Measurements from ENCODE around the gene MRGPRE.
"Not testable (repeated sequence)": the region's sequence is repeated elsewhere in the genome, so short reads cannot be mapped to it uniquely, and the experiment has no call there.

The MRGPRE gene, protein sequence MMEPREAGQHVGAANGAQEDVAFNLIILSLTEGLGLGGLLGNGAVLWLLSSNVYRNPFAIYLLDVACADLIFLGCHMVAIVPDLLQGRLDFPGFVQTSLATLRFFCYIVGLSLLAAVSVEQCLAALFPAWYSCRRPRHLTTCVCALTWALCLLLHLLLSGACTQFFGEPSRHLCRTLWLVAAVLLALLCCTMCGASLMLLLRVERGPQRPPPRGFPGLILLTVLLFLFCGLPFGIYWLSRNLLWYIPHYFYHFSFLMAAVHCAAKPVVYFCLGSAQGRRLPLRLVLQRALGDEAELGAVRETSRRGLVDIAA

DNA sequence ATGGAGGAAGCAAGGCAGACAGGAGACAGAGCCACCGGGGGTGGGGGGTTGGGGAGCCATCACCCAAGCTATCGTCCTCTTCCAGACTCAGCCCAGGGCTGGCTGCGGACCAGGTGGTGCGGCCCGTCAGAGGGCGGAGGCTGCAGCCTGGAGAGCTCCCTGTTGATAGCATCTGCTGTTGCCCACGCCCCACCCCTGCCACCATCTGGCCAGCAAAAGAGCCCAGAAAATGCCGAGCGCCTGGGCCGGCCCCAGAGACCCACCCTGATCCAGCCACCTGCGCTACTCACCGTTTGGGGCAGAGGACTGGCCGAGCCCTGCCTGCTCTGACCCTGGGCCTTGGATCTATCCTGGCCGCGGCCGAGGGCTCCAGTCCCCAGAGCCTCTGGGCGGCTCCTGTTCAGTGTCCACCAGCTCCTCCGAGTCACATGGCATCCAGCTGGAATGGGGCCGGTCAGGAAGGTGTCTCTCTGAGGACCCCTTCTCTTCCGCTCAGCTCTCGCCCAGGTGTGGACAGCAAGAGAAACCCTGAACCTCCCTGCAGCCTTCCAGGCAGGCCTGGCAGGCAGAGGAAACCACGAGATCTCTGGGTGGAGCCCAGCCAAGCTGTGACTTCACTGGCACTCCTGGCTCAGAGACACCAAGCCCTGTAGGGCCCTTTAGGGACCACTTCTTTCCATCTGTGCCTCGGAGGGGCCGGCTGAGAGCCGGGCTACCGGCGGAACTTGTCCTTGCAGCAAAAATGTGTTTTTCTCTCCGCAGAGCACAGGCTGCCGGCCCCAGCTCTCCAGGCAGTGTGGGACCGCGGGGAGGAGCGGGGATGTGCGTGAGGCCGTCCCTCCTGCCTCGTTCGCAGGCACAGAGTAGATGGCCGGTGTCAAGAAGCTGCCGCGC lies at the start of gene MRGPRE:
Gene MRGPRE, minus strand, starts transcription at position 567 of the 894 bp plus-strand sequence. CDS start 3,618 bp downstream, outside the sequence.
- no peak for DNase-seq

DNA sequence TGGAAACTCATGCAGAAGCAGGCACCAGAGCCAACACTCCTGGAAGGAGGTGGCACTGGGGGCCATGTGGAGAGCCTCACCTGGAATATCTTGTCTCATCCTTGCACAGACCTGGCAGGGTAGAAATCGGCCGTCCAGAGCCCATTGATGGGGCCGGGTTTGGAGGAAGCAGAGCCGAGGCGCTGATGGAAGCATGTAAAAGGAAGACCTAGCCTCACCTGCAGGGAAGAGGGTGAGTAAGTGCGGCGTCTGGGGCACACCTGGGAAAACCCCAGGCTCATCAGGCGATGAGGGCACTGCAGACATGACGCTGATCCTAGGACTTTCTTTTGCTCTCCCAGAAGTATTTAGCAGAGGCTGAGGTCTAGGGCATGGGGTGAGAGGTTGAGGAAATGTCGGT lies 48.9 kb upstream of the MRGPRE start:
- not testable (repeated sequence) for DNase-seq

DNA sequence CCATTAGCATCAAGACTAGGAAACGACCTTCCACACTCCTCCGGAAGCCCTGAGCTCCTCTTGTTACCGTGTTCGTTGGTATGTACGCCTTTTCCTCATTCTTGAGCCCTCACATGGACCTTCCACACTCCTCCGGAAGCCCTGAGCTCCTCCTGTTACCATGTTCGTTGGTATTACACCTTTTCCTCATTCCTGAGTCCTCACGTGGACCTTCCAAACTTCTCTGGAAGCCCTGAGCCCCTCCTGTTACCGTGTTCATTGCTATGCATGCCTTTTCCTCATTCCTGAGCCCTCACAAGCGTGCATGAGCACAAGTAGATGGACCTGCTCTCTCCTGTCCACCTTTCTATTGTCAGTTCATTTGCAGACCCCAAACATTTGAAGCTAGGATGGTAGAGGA lies 48.4 kb upstream of the MRGPRE start:
- DNase-seq, result not testable (repeated sequence)

DNA sequence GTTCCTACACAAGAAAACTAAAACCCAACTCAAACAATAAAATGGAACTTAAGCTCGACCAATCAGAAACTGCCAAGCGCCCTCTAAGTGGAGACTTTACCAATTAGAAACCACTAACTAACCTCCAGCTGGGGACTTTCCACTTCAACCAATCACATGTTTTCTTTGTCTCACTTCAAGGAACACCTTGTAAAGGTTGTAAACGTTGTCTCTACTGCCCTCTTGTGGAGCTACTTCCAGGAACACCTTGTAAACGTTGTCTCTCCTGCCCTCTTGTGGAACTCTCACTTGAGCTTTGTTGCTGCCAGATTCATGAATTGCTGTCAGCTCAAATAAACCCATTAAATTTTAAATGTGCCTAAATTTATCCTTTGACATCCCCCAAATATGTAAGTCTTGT lies 46.7 kb upstream of the MRGPRE start:
- DNase-seq, result not testable (repeated sequence)

DNA sequence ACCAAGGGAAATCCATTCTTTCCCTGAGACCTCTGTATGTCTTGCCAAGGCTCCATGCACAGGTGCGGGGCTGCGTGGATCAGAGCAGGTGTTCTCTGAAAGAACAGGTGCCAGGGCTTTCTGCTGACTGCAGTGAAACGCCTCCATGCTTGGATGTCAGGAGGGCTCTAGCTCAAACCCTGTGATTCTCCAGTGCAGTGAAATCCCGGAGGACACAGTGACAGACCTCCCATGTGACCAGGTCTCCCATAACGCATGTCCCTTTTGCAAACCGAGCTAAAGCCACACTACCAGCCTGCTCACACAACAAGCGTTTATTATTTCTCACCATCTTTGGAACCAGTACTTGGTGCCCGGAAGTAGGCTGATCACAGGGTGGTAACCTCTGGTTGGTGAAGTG lies 41.4 kb upstream of the MRGPRE start:
- not testable (repeated sequence) for DNase-seq

DNA sequence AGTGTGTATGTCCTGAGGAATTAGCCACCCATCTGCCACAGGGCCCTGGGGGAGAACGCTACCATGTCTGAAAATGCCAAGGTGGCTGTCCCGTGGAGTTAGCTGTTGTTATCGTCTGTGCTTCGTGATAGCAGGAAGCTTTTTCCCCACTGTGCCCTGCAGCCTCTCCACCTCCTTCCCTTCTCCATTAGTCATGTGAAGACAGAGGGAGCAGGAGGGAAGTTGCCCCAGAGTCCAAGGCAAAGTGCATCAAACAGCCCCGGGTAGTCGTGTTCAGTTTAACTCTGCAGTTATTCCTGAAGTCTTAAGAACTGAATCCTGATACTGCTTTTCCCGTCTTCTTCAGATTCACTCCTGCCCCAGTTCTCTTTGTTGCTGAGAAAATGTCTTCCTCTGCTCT lies 30.3 kb upstream of the MRGPRE start:
- DNase-seq, result not testable (repeated sequence)

DNA sequence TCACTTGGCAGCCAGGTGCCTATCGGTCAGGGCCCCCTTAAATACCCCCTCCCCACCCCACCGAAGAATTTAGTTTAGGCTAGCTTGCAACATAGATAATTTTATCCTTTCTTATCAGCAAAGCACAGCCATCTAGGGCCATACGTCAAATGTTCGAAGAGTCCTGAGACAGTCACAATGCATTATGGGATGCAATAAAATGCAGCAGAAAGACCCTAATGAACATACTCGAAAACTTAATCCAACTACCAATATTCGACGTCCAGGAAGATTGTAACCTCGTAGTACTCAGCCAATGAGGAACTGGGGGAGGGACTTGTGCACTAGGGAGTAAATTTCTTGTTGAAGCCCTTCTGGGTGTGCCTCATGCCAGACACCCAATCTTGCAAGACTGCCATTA lies 29.6 kb upstream of the MRGPRE start:
- DNase-seq, result not testable (repeated sequence)

DNA sequence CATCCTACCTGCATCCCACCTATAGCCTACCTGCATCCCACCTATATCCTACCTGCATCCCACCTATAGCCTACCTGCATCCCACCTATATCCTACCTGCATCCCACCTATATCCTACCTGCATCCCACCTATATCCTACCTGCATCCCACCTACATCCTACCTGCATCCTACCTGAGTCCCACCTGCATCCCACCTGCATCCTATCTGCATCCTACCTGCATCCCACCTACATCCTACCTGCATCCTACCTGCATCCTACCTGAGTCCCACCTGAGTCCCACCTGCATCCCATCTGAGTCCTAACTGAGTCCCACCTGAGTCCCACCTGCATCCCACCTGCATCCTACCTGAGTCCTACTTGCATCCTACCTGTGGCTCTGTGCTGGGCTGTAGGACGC lies 25.3 kb upstream of the MRGPRE start:
- DNase-seq, result not testable (repeated sequence)

DNA sequence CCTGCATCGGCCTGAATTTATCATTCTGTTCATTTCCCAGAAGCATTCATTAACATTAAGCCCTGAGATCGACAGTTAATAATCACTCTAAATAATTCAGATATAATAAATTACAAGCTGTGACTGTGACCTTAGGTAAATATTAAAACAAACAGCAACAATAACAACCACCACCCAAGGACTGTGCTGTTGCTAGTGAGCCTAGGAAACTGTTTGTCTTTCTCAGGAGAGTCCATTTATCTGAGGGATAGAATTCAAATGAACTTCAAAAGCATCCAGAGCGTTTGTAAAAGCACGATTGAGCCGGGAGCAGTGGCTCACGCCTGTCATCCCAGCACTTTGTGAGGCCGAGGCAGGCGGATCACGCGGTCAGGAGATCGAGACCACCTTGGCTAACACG lies 23.0 kb upstream of the MRGPRE start:
- DNase-seq, result not testable (repeated sequence)

DNA sequence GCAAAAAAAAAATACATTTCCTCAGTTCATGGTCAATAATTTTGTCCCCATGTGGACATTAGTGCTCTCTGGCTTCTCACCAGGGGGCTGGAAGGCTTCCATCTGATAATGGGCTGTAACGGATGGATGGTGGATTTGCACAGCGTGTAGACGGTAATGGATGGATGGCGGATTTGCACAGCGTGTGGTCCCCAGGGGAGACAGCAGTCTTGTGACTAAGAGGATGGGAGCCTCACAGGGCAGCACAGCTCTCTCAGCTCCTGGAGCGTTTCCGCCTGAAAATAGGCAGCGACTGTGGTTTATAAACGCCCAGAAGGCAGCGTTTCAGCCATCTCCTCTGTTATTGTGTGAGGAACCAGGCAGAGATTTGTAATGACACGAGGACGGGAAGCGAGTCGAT lies 22.6 kb upstream of the MRGPRE start:
- DNase-seq, result not testable (repeated sequence)

DNA sequence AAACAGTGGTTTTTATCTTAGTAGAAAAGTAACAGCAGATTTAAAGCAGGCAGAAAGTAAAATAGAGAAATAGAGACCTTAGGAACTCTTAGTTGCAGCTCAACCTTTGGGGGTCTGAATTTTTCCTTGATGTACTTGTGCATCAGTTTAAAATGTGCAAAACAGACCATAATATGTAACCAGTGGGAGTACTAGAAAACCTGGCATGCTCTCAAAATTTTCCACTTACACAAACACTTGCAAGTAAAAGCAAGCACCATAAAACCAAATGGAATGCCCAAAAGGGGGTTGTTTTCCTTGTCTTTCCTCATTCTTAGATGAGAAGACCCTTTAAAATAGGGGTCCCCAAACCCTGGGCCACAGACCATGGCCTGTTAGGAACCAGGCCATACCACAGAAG lies 12.9 kb upstream of the MRGPRE start:
- no peak for DNase-seq

DNA sequence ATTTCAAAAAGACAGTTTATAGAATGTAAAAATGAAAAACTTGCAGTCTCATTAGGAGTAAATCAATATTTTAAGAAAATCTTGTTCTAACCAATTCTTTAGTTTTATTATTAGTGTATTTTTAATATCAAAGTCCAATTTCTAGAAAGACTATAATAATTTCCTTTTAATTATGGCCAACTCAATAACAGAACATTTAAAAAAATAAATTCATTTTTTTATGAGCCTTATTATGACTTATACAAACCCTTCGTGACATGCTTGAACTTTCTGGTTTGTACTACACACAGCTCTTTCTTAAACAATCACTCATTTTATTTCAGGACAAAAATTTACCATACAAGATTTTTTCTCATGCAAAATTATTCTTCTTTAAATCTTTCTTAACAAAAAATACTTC lies 11.7 kb upstream of the MRGPRE start:
- no peak for DNase-seq

DNA sequence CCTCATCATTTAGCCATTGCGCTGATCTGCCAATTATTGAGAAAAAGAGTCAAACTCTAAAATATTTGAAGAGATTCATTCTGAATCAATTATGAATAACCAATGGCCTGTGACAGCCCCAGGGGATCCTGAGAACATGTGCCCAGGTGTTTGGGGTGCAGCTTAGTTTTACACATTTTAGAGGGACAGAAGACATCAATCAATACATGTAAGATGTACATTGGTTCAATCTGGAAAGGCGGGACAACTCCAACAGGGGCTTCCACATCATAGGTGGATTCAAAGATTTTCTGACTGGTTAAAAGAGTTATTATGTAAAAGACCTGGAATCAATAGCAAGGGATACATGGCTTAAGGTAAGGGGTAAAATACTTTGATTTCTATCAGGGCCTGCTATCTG lies 4.9 kb upstream of the MRGPRE start:
- no peak for DNase-seq

DNA sequence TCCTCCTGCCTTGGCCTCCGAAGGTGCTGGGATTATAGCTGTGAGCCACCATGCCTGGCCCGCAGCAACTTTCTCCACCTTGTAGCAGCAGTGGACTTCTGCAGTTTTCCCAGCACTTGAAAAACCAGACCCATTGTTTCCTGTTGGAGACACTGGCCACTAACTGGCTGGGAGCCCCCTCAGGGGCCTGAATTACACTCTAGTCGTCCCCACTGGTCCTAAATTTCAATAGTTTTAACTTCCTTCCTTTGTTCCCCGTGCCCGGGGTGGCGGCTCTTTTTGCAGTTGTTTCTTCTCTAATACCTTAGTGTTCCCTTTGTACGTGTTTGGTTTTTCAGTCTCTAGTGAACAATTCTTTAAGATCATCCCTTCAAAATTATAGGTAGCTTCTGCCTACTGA lies 2.6 kb upstream of the MRGPRE start:
- no peak for DNase-seq

DNA sequence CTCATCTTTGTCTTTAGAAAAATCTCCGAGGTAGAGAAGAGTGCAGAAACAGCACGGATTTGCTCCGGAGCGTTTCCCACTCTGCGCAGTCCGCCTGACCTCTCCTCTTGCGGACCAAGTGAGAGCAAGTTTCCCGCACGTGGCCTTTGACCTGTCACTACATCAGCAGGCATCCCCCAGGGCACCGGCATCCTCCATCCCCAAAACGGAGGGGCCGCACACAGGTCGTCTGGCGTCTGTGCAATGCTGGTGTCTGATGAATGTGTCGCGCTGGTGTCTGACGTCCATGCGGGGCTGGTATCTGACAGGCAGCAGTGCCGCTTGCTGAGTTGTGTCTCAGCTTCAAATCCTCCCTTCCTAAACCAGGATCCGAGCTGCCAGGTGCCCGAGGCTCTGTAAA lies 739 bp upstream of the MRGPRE start:
- DNase-seq, result no peak

DNA sequence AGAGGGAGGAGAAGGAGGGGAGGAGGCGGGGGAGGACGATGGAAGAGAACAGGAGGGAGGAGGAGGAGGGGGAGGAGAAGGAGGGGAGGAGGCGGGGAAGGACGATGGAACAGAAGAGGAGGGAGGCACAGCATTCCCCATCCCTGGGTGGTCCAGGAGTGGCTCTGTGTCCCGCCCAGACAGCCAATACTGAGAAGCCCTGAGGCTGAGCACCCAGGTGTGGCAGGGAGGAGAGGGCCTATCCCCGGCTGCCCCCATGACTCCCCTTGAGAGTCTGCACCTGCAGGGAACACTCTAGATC lies 717 bp downstream of the MRGPRE start:
- DNase-seq, result no peak

DNA sequence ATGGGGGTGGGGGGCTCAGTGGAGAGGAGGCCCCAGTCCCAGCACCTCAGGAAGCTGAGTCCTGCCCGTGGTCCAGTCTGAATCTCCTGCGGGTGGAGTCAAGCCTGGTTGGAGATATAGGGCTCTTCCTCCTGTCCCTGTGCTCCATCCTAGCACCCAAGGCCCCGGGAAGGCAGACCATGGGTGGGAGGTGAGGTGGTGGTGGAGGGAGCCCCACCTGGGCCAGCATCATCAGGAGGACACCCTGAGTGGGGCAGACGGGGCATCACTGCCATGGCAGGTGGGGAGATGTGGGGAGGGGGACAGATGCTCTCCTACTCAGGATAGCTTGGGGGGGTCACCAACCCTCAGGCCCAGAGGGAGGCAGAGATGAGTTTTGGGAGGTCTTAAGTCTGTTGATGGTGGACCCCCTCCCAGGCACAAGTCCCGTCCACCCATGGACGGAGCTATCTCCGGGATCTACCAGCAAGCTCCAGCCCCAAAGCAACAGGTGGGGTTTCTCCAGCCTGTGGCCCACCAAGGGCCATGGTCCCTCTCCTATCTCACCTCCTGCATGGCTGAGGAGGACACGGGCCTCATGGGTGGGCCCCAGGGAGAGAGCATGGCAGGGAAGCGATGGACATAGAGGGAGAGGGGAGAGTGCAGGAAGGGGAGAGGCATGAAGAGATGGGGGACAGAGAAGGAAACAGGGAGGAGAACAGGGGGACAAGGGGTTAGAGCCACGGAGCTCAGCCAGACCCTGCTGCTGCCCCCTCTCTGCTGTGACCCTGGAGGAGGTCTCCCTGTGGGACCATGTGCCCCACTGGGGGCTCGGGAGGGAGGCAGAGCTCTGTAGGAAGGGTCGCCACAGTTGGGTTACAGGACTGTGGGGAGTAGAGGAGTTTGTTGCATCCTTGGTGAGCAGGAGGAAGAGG lies 1.3 kb downstream of the MRGPRE start:
- DNase-seq, result no peak

DNA sequence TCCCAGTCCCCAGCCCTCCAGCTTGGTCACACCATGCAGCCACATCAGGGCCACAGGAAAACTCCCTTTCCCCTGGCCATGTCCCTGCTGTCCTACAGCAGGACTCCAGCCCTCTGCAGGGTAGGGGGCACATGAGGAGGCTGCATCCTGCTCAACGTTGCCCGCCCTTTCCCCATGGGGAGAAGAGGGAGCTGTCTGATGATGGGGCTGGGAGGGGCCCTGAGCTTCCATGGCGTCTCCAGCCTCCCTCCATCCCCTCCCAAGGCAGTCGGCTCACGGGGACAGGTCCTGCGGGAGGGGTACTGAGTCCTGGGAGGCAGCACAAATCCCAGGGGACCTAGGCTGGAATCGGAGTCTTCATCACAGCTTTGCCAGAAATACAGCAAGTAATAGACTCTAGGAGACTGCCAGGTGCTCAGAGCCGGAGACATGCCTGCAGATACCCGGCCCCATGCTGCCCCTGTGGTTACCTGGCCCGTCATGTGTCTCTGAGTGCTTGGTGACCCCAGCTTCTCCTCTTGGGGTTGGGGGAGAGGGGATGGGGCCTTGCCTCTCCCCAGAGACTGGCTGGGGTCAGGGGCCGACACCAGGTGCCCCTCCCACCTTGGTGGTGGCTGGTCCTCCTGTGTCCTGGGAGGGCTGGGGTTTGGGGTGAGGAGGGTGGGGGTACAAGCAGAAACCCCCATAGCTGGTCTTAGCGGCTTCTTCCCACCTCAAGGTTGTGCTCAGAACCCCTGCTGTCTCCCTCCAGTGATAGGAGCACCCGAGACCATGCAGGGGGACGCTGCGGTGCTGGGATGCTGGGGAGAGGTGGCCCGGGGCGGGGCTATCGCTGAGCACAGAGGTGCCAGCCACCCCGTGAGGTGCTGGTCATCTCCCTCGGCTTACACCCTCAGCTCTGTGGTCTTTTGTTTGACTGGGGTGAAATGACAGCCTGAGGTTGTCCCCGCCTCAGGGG lies 2.3 kb downstream of the MRGPRE start:
- no peak for DNase-seq

DNA sequence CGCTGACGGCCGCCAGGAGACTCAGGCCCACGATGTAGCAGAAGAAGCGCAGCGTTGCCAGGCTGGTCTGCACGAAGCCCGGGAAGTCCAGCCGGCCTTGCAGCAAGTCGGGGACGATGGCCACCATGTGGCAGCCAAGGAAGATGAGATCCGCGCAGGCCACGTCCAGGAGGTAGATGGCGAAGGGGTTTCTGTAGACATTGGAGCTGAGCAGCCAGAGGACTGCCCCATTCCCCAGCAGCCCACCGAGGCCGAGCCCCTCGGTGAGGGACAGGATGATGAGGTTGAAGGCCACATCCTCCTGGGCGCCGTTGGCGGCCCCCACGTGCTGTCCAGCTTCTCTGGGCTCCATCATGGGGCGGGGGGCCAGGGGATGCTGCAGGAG lies 3.8 kb downstream of the MRGPRE start:
- DNase-seq, result no peak

DNA sequence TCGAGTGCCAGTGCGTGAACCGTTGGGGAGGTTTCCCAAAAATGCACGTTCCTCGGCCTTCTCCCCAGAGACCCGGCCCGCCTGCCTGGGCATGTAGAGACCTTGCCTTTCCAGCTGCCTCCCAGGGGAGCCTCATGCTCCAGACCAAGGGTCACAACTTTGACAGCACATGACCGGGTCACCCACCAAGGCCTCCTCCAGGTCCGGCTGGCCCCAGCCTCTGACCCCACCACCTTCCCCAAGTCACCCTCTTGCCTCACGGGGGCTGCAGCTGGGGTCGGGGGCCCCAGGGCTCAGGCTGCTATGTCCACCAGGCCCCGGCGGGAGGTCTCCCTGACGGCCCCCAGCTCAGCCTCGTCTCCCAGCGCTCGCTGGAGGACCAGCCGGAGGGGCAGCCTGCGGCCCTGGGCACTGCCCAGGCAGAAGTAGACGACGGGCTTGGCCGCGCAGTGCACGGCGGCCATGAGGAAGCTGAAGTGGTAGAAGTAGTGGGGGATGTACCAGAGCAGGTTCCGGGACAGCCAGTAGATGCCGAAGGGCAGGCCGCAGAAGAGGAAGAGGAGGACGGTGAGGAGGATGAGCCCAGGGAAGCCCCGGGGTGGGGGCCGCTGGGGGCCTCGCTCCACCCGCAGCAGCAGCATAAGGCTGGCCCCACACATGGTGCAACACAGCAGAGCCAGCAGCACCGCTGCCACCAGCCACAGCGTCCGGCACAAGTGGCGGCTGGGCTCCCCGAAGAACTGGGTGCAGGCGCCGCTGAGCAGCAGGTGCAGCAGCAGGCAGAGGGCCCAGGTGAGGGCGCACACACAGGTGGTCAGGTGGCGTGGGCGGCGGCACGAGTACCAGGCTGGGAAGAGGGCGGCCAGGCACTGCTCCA lies 4.4 kb downstream of the MRGPRE start:
- DNase-seq, result no peak

All from inflammatory macrophage treated with lipopolysaccharide for 4 hours (primary cell).